GM08714 (cell line): Measurements from ENCODE around the gene CP.
"Not testable (repeated sequence)": the region's sequence is repeated elsewhere in the genome, so short reads cannot be mapped to it uniquely, and the experiment has no call there.

Experiments used
- H3K4me3 ChIP-seq: fragments of 200-500 bp; sonication (Bioruptor generic); 2 replicates; pipeline ENCODE4 v1.5.1; 2014; ENCODE audit warnings: mild to moderate bottlenecking, low read length, inconsistent platforms
- ZNF274 ChIP-seq: IDR thresholded peaks from 2 replicates; pipeline ENCODE4 v1.6.1; 2012; ENCODE audit warnings: mild to moderate bottlenecking, low read depth, low read length

Gene CP

DNA sequence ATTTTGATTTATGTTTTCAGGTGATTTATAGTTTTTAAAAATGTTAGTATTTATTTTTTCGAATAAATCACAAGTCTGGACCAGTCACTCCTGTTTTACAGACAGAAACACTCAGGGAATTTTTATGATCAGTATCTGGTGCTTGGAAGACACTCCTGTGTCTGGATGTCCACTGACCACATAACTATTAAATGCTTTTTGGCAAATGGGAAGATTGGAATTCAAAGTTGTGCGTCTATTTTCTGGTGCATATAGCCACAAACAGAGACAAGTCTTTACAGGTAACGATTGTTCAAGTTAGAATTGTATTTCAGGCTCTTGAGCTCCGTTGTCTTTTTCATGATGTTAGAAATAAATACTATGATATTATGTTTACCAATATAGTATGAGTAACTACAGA is 12.2 kb downstream of the CP start:
- no peak for TF ChIP-seq ZNF274
- no peak overlapping the region for H3K4me3 ChIP-seq

DNA sequence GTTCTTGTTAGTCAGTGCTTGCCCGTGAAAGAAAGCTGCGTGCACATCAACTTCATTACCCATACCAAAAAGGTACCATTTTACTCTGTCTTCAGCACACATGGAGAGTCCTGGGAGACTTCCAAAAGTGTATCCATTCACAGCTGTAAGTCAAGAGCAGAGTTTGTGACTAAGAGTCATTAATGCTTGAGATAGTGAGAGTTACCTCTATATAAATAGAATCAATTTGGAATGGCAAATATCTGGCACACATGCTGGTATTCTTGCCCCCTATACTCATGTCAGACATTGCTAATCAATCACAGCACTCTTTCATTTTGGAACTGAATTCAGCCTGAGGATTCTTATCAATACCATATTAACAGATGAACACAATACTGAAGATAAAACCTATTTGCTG is 14.2 kb downstream of the CP start:
- H3K4me3 ChIP-seq: no peak overlapping the region

DNA sequence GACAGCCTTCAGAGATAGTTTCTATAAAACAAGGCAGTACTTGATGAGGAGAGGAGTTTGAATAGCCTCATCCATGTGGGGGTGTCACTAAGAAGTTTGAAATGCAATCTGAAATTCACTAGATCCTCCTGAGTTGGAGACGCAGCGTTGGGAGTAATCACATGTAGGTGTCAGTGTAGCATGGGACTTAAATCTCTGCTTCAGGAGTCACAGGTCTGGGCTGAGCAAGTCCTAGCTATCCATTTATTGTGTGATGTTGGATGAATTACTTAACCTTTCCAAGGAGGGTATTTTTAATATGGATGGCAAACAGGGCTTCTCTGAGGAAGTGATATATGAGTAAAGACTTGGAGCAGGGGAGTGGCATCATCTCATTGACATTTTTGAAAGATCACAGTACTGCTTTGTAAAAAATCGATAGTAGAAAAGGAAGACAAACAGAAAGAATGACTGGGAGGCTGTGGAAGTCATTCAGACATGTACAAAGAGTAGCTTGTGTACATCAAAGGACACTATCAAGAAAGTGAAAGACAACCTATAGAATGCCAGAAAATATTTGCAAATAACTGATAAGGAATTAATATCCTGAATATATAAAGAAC is 17.1 kb downstream of the CP start:
- TF ChIP-seq ZNF274: no peak
- no peak overlapping the region for H3K4me3 ChIP-seq

More for the DNA sequence above, 14.2 kb downstream of the CP start:
- TF ChIP-seq ZNF274: no peak

DNA sequence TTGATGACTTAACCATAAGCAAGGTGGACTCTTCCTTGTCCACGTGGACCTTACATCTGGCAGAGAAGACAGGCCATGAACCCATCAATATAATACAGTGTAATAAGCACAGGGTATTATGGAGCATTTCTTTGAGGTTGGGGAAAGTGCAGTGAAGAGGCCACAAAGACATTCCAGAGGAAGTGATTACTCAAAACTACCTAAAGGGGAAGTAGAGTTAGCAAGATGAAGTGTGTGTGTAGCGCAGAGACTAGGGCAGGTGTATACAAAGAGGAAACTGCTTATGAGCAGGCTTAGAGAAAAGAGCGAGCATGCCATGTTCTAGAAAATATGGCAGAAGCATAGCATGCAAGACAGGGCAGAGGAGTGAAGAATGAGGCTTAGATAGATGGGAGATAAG is 17.9 kb downstream of the CP start:
- no peak overlapping the region for H3K4me3 ChIP-seq
- TF ChIP-seq ZNF274: no peak

- H3K4me3 ChIP-seq: no peak overlapping the region
- no peak for TF ChIP-seq ZNF274
Measured at GRCh38 chr3:149199474-149199873, 22.2 kb downstream of the CP start.

- TF ChIP-seq ZNF274: no peak
- H3K4me3 ChIP-seq: no peak overlapping the region
Measured at GRCh38 chr3:149198611-149199010, 23.0 kb downstream of the CP start.

DNA sequence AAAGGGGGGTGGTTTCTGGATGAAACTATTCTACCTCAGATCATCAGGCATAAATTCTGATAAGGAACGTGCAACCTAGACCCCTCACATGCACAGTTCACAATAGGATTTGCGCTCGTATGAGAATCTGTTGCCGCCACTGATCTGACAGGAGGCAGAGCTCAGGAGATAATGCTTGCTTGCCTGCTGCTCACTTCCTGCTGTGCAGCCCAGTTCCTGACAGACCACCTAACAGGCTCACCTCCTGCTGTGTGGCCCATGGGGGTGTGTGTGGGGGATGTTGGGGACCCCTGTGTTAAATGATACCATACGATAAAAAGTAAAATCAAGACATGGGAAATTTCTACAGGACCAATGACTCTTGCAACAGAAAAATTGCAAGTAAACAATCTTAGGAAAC is 24.0 kb downstream of the CP start:
- no peak overlapping the region for H3K4me3 ChIP-seq
- TF ChIP-seq ZNF274: no peak

DNA sequence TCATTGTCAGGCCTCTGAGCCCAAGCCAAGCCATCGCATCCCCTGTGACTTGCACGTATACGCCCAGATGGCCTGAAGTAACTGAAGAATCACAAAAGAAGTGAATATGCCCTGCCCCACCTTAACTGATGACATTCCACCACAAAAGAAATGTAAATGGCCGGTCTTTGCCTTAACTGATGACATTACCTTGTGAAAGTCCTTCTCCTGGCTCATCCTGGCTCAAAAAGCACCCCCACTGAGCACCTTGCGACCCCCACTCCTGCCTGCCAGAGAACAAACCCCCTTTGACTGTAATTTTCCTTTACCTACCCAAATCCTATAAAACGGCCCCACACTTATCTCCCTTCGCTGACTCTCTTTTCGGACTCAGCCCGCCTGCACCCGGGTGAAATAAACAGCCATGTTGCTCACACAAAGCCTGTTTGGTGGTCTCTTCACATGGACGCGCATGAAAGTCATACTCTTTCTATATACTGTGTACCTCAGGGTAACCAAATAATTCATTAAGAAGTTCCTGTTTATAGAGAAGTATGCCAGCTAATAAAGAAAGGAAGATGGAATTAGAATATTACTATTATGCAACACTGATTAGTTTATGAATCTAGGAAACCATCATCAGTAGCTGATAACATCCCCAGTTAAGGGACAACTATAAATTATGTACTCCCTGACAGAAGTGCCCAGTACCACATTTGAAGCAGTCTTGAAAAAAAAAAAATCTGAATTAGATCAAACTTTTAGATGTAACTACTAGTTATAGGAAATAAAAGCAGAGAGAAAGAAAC is 24.6 kb downstream of the CP start:
- not testable (repeated sequence) for H3K4me3 ChIP-seq

GRCh38 chr3:149195221-149195620 is 26.4 kb downstream of the CP start:
- no peak for TF ChIP-seq ZNF274
- H3K4me3 ChIP-seq: no peak overlapping the region

- H3K4me3 ChIP-seq: no peak overlapping the region
- no peak for TF ChIP-seq ZNF274
Measured at GRCh38 chr3:149188494-149188893, 33.1 kb downstream of the CP start.

- no peak overlapping the region for H3K4me3 ChIP-seq
- TF ChIP-seq ZNF274: no peak
Measured at GRCh38 chr3:149186721-149187120, 34.9 kb downstream of the CP start.

- TF ChIP-seq ZNF274: no peak
Measured at GRCh38 chr3:149186219-149186618, 35.4 kb downstream of the CP start.

DNA sequence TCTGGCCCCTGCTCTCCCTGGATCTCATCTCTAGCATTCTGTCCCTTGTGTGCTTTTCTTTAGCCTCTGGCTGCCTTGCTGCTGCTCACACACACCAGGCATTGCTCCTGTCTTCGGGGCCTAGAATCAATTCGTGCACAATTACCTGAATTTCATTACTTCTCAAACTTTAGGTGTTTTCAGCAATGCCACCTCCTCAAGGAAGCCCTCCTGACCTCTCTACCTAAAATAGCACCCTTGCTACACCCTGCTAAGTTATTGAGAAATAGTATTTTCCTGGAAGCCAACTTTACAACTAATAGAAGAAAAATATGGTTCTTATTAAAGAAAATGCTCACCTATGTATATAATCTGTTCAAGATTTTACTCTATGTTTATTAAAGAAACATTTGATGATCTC is 40.4 kb downstream of the CP start:
- no peak overlapping the region for H3K4me3 ChIP-seq
- TF ChIP-seq ZNF274: no peak

More at GRCh38 chr3:149186219-149186618, 35.4 kb downstream of the CP start:
- H3K4me3 ChIP-seq: no peak overlapping the region

GRCh38 chr3:149180057-149180573 is 41.5 kb downstream of the CP start:
- no peak overlapping the region for H3K4me3 ChIP-seq
- no peak for TF ChIP-seq ZNF274

GRCh38 chr3:149179220-149179619 is 42.4 kb downstream of the CP start:
- H3K4me3 ChIP-seq: no peak overlapping the region
- TF ChIP-seq ZNF274: no peak

GRCh38 chr3:149177122-149177521 is 44.5 kb downstream of the CP start:
- no peak for TF ChIP-seq ZNF274
- no peak overlapping the region for H3K4me3 ChIP-seq
